ENCODE results near the gene ANKRD10. TPM values are rescaled to one million over a fixed set of nuclear protein-coding genes. Genes with fewer than 3 reads are reported as not detected.

Gene ANKRD10
- total RNA-seq, 1 donor from 2014 or later, result 112 TPM

DNA sequence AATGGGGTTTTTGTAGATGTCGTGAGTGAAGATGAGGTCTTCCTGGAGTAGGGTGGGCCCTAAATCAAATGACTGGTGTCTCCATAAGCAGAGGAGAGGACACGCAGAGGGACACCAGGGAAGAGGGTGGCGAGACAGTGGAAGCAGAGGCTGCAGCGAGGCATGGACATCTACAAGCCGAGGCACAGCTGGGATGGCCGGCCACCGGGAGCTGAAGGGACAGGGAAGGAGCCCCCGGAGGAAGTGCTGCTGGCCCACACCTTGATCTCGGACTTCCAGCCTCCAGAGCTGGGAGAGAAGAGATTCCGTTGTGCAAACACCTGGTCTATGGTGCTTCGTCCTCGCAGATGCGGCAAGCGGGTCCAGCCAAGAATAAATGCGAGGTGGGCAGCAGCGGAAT, 84.5 kb downstream of the ANKRD10 start:
- DNase-seq (ENCODE audit: low spot score), result no peak
- TF ChIP-seq, protein P1, sequence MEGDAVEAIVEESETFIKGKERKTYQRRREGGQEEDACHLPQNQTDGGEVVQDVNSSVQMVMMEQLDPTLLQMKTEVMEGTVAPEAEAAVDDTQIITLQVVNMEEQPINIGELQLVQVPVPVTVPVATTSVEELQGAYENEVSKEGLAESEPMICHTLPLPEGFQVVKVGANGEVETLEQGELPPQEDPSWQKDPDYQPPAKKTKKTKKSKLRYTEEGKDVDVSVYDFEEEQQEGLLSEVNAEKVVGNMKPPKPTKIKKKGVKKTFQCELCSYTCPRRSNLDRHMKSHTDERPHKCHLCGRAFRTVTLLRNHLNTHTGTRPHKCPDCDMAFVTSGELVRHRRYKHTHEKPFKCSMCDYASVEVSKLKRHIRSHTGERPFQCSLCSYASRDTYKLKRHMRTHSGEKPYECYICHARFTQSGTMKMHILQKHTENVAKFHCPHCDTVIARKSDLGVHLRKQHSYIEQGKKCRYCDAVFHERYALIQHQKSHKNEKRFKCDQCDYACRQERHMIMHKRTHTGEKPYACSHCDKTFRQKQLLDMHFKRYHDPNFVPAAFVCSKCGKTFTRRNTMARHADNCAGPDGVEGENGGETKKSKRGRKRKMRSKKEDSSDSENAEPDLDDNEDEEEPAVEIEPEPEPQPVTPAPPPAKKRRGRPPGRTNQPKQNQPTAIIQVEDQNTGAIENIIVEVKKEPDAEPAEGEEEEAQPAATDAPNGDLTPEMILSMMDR (IDR thresholded peaks at IDR 0.05), result no peak
- H3K36me3 Mint-ChIP-seq (ENCODE audit: low read depth), result no peaks in the 10 kb centered on the region
- H3K27ac Mint-ChIP-seq (ENCODE audit: unreplicated experiment), result no peak overlapping the region
- no peak overlapping the region for H3K4me3 Mint-ChIP-seq (ENCODE audit: unreplicated experiment)
- H3K27me3 Mint-ChIP-seq (ENCODE audit: low read depth), result peaks cover 2% of the 10 kb centered on the region
- H3K9me3 Mint-ChIP-seq (ENCODE audit: low read depth), result no peaks in the 10 kb centered on the region
- H3K4me1 Mint-ChIP-seq (ENCODE audit: low read depth), result no peaks in the 10 kb centered on the region

DNA sequence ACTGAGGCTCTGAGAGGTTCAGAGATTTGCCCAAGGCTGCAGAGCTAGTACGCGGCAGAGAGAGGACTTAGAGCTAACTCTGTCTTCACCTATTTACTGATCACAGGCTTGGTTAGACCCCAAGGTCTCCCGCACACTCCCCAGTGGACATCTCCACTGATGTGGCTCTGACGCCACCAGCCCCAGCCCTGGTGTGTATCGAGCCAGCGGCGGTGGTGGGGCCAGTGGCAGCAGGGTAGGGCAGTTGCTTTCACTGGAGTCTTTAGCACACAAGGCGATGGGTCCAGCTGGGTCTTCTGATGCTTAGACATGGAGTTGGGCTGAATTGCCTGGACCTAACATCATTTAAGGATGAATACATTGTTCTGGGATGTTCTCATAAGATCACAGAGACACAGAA, 85.4 kb downstream of the ANKRD10 start:
- no peak for DNase-seq (ENCODE audit: low spot score)
- Mint-ChIP-seq H3K4me3 (ENCODE audit: unreplicated experiment) (no peak overlapping the region), H3K9me3 (ENCODE audit: low read depth) (no peaks in the 10 kb centered on the region), H3K4me1 (ENCODE audit: low read depth) (no peaks in the 10 kb centered on the region), H3K36me3 (ENCODE audit: low read depth) (no peaks in the 10 kb centered on the region), H3K27me3 (ENCODE audit: low read depth) (peaks cover 2% of the 10 kb centered on the region), H3K27ac (ENCODE audit: unreplicated experiment) (no peak overlapping the region)
- TF ChIP-seq, protein P1 (IDR thresholded peaks at IDR 0.05), result no peak

DNA sequence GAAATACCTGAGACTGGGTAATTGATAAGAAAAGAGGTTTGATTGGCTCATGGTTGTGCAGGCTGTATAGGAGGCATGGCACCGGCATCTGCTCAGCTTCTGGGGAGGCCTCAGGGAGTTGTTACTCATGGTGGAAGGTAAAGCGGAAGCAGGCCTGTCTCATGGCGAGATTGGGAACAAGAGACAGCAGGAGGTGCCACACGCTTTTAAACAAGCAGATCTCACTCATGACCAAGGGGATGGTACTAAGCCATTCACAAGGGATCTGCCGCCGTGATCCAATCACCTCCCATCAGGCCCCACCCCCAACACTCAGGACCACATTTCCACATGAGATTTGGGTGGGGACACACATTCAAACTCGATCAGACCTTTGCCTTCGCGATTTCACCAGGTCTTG, 86.2 kb downstream of the ANKRD10 start:
- H3K36me3 Mint-ChIP-seq (ENCODE audit: low read depth), result no peaks in the 10 kb centered on the region
- no peaks in the 10 kb centered on the region for H3K4me1 Mint-ChIP-seq (ENCODE audit: low read depth)
- no peak overlapping the region for H3K27ac Mint-ChIP-seq (ENCODE audit: unreplicated experiment)
- peaks cover 2% of the 10 kb centered on the region for H3K27me3 Mint-ChIP-seq (ENCODE audit: low read depth)
- no peak for DNase-seq (ENCODE audit: low spot score)
- TF ChIP-seq, protein P1 (IDR thresholded peaks at IDR 0.05), result no peak
- H3K4me3 Mint-ChIP-seq (ENCODE audit: unreplicated experiment), result no peak overlapping the region
- no peaks in the 10 kb centered on the region for H3K9me3 Mint-ChIP-seq (ENCODE audit: low read depth)

Other genes with a start within 250 kb of the ANKRD10 start
- gene CARS2, start 209.0 kb downstream of the ANKRD10 start, total RNA-seq, result 50.7 to 60.2 TPM (median 57.9 TPM) in 3 replicates
- 11.7 to 14.3 TPM (median 13.4 TPM) in 3 replicates for gene ING1, start 201.4 kb downstream of the ANKRD10 start, total RNA-seq
- gene ARHGEF7, start 200.2 kb upstream of the ANKRD10 start, total RNA-seq, result 96.8 to 138 TPM (median 137 TPM) in 3 replicates

Measured in chondrocyte (in vitro differentiated cells).